Stimulated activated naive CD8-positive, alpha-beta T cell treated with anti-CD3 and anti-CD28 coated beads, Interleukin-15, Interleukin-2, amounts not matched to agents 100 ng/mL and 50 ng/mL, for 24 hours (primary cell): ENCODE results near the gene PPP1R9A.

ENCODE experiments used
- H3K27ac Mint-ChIP-seq: one replicate; pipeline ENCODE4 v1.8.0; 2021; ENCODE audit warnings: mild to moderate bottlenecking, mixed read lengths
- H3K27me3 Mint-ChIP-seq: one replicate; pipeline ENCODE4 v1.8.0; 2021; ENCODE audit warnings: mixed read lengths
- H3K36me3 Mint-ChIP-seq: one replicate; pipeline ENCODE4 v1.8.0; 2021; ENCODE audit warnings: low read depth, mixed read lengths
- H3K4me1 Mint-ChIP-seq: one replicate; pipeline ENCODE4 v1.8.0; 2021; ENCODE audit warnings: low read depth, mixed read lengths
- H3K4me3 Mint-ChIP-seq: one replicate; pipeline ENCODE4 v1.8.0; 2021; ENCODE audit warnings: mild to moderate bottlenecking, mixed read lengths
- H3K9me3 Mint-ChIP-seq: one replicate; pipeline ENCODE4 v1.8.0; 2021; ENCODE audit warnings: mixed read lengths

PPP1R9A gene

DNA sequence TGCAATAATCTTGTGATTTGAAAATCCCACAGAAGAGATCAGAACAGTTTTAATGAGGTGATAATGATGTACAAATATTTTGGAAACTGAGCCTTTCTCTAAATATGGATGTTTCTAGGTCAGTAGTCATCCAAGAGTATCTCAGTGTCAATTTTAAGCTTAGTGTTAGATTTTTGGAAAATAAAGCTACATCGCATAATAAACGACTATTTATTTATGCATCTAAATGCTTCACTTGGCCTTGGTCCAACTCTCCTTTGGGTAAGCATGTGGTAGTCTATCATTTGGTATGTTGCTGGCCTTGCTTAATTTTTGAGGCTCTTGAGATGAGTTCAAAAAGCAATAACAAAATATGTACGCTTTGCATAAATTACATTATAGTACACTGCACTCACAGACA is 5.4 kb upstream of the PPP1R9A start:
- no peak overlapping the region for H3K4me3 Mint-ChIP-seq

DNA sequence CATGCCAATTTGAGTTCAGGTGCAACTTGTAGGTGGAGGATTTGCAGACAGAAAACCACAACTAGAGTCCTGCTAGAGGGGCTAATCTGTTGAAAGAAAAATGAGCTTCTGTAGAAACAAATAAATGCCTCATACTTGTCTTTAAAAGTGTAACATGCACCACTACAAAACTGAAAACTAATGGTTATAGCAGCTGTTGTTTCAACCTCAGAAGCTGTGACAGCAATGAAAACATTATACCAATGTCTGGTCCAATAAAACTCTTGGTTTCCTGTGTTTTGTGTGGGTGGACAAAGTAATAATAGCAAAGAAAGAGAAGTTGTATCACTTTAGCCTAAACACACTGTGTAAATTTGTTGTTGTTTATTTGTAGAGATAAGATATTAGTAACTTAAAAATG is 3.4 kb upstream of the PPP1R9A start:
- no peaks in the 10 kb centered on the region for H3K9me3 Mint-ChIP-seq
- H3K36me3 Mint-ChIP-seq: no peaks in the 10 kb centered on the region
- peaks cover 23% of the 10 kb centered on the region for H3K27me3 Mint-ChIP-seq
- no peaks in the 10 kb centered on the region for H3K4me1 Mint-ChIP-seq
- H3K27ac Mint-ChIP-seq: no peak overlapping the region
- no peak overlapping the region for H3K4me3 Mint-ChIP-seq

More for the DNA sequence above, 5.4 kb upstream of the PPP1R9A start:
- Mint-ChIP-seq H3K9me3 (no peaks in the 10 kb centered on the region), H3K27me3 (peaks cover 13% of the 10 kb centered on the region), H3K4me1 (no peaks in the 10 kb centered on the region), H3K27ac (no peak overlapping the region), H3K36me3 (no peaks in the 10 kb centered on the region)

DNA sequence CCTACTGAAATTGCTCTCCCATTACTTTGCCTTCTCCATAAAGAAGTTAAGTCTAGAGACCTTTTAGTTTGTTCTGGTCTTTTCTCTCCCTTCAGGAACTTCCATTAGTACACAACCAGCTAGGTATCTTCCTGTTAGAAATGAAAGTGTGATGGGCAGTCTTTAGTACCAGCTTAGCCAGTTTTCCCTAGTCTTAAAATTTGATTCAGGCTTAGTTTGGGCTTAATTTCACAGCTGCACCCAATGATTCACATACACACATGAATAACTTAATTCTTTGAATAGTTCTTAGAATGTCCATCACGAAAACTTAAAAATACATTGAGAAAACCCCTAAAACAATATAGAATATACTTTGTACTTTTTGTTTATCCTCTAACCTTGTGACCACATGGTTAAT is 2.4 kb upstream of the PPP1R9A start:
- Mint-ChIP-seq H3K4me3 (no peak overlapping the region), H3K9me3 (no peaks in the 10 kb centered on the region), H3K27me3 (peaks cover 33% of the 10 kb centered on the region), H3K27ac (no peak overlapping the region), H3K4me1 (no peaks in the 10 kb centered on the region), H3K36me3 (no peaks in the 10 kb centered on the region)

DNA sequence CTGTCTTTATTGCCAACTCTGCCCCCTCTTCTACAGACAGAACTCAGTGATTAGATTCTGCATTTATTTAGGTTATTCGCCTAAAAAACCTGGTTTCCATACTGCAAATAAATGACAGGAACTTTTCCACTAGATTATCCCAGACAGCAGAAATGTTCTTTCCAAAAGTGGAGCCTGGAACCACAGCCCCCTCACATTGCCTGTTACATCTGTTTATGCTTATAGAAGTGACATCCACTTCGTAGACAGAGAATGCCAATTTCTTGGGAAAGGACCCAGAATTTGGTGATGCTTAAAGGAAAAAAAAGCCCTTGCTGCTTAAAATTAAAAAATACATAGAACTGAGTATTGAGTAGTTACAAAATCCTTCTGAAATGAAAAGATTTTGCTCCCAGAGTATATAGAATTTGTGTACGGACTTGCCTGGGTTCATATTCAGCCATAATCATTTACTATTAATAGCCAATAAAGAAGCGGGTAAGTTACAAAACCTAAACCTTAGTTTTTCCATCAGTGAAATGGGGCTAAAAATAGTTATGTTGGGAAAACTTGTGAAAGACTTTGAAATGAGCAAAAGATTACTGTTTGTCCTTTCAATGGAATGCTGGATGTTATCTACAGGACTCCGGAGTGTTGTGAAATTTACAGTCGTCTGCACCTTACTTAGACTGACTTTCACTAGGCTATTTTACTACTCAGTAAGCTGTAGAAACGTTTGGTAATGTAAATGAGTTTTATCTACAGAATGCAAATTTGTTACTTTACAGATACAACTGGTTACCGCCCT is 1.1 kb upstream of the PPP1R9A start:
- no peak overlapping the region for H3K27ac Mint-ChIP-seq
- no peak overlapping the region for H3K4me3 Mint-ChIP-seq
- H3K4me1 Mint-ChIP-seq: no peaks in the 10 kb centered on the region
- H3K9me3 Mint-ChIP-seq: no peaks in the 10 kb centered on the region
- no peaks in the 10 kb centered on the region for H3K36me3 Mint-ChIP-seq
- peaks cover 41% of the 10 kb centered on the region for H3K27me3 Mint-ChIP-seq

DNA sequence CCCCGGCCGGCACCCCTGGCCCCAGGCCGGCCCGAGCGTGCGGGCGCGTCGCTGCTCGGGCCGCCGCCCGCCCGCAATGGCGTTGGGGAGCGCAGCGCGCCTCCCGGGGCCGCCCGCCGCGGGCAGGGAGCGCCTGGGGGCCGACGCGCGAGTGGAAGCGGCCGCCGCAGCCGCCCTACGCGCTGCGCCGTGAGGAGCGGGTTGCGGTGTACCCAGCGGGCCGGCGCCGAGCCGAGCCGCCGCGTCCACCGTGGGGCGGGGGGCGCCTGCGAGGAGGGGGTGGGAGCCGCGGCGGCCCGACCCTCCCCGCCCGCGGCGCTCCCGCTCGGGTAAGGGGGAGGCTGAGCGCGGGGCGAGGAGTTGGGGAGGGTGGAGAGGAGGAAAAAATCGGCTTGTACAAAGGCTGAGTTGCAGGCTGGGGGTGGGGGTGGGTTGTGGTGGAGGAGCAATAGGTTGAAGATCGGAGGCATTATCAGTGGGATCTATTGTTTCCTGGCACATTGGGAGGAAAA is 473 bp downstream of the PPP1R9A start:
- Mint-ChIP-seq H3K27ac (no peak overlapping the region), H3K4me1 (no peaks in the 10 kb centered on the region), H3K27me3 (peaks cover 42% of the 10 kb centered on the region), H3K36me3 (no peaks in the 10 kb centered on the region), H3K4me3 (peak overlapping the region; percentile 51), H3K9me3 (no peaks in the 10 kb centered on the region)

DNA sequence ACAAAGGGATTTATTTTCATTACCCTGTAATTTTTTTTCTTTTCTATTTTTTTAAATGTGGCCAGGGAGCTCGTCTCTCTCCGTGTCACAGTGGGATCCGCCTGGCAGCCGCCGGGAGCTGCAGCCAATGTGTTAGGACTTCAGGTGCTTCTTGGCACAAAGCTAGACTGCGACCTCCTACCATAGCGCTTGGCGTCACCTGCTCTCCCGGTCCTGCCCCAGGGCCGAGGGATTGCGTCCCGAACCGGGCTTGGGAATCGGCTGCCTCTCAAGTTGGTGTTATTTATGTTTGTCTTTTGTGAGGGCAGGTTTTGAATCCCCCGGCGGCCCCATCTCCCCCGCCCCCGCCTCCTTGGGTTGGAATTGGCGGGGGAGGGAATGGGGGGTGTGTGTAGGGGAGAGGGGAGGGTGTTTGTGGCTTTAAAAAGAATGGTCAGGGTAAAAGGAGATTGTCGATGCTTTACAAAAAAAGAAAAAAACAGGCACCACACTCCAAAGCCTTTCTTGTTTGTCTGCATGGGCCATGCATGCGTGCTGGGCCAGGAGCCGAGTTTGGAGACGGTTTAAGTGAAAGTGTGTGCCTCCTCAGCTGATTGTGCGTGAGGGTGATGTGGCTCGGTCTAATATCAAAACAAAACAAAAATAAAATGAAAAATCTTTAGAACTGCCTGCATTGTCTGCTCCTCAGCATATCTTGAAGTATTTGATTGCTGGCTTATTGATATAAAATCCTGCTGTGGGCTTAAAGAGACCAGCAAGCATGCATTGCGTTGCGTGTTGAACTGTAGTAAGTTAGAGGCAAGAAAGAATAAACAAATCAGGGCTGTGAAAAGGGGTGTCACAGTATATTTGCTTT is 1.2 kb downstream of the PPP1R9A start:
- Mint-ChIP-seq H3K27me3 (peaks cover 42% of the 10 kb centered on the region), H3K27ac (no peak overlapping the region), H3K4me3 (peak overlapping the region; percentile 51), H3K36me3 (no peaks in the 10 kb centered on the region), H3K9me3 (no peaks in the 10 kb centered on the region), H3K4me1 (no peaks in the 10 kb centered on the region)

DNA sequence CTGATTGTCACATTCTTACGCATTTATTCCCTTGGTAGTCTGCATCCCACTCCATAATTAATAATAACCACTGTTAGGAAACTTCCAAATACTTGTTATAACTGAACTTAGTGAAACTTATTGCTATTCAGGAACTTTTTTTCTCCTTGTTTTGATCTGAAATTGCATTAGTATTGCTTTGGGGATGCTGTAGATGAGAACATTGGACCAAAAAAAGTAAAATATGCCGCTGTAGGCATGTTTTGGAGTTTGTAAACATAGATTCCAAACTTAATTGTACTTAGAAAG is 1.7 kb downstream of the PPP1R9A start:
- Mint-ChIP-seq H3K27ac (no peak overlapping the region), H3K36me3 (no peaks in the 10 kb centered on the region), H3K27me3 (peaks cover 42% of the 10 kb centered on the region), H3K9me3 (no peaks in the 10 kb centered on the region), H3K4me3 (no peak overlapping the region), H3K4me1 (no peaks in the 10 kb centered on the region)

DNA sequence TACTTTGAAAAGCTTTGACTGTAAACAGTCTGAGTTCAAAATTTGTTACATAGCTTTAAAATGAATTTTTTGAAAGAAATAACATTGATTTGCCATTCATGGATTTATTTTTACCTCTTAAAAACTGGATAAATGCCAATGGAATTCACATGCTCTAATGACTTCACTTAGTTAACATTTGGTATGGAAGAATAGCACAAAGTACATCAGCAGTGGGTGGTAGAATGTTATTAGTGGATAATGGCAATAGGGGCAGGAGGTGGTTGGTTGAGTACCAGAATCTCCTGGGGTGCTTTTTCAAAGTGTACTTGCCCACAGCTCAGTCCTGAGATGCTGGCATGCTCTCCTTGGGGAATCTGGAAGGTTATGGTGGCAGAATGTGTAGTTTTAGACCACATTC is 4.7 kb downstream of the PPP1R9A start:
- no peak overlapping the region for H3K4me3 Mint-ChIP-seq
- no peaks in the 10 kb centered on the region for H3K4me1 Mint-ChIP-seq
- no peak overlapping the region for H3K27ac Mint-ChIP-seq
- H3K27me3 Mint-ChIP-seq: peaks cover 32% of the 10 kb centered on the region
- H3K9me3 Mint-ChIP-seq: no peaks in the 10 kb centered on the region
- no peaks in the 10 kb centered on the region for H3K36me3 Mint-ChIP-seq

DNA sequence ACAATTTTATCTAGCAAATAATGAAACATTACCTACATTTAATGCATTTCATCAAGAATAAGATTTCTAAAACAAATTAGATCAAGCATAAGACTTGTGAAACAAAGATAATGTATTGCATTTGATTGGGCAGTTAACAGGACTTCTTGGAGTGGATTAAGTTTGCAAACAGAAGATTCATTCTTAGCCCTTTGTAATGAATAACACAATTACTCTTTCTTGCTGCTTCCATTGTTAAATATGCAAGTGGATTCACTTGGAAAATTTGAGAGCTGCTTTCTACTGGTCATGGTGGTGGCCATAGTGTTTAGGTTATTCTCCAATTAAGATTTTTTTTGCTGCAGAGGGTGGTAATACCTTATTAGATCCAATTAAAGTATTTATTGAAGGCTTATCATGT is 6.0 kb downstream of the PPP1R9A start:
- Mint-ChIP-seq H3K9me3 (no peaks in the 10 kb centered on the region), H3K27ac (no peak overlapping the region), H3K4me1 (no peaks in the 10 kb centered on the region), H3K27me3 (peaks cover 29% of the 10 kb centered on the region), H3K4me3 (no peak overlapping the region), H3K36me3 (no peaks in the 10 kb centered on the region)

DNA sequence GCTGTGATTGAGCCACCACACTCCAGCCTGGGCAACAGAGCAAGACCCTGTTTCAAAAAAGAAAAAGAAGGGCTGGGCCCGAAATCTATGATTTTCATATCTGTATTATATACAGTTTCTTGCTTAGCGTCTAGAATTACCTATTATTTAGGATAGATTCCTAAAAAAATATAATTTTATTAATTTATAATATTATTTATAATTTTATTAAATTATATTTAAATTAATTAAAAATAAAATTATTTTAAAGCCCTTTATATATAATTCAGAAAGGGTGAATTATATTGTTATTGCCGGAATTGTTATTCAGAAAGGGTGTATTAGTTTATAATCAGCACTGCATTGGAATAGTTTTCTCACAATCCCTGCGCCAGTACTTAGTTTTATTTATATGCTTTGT is 14.5 kb downstream of the PPP1R9A start:
- Mint-ChIP-seq H3K9me3 (no peaks in the 10 kb centered on the region), H3K36me3 (no peaks in the 10 kb centered on the region), H3K27ac (no peak overlapping the region), H3K27me3 (peaks cover 4% of the 10 kb centered on the region), H3K4me1 (peaks cover 9% of the 10 kb centered on the region), H3K4me3 (no peak overlapping the region)

DNA sequence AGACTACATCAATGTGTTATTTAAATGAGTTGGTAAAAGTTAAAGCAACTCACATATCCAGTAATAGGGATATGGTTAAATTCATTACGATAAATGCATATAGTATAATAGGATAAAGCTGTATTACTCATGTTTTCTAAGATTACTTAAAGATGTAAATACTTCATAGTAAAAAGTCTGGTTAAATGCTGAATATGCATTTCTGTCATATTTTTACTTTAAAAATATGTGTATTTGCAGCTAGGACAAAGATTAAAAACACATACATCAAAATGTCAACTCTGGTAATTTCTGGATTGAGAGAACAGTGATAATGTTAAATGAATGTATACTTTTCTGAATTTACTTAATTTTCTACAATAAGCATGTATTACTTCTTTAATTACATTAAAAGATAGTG is 15.1 kb downstream of the PPP1R9A start:
- Mint-ChIP-seq H3K27ac (no peak overlapping the region), H3K4me3 (no peak overlapping the region), H3K9me3 (no peaks in the 10 kb centered on the region), H3K27me3 (peaks cover 4% of the 10 kb centered on the region), H3K4me1 (peaks cover 9% of the 10 kb centered on the region), H3K36me3 (no peaks in the 10 kb centered on the region)

DNA sequence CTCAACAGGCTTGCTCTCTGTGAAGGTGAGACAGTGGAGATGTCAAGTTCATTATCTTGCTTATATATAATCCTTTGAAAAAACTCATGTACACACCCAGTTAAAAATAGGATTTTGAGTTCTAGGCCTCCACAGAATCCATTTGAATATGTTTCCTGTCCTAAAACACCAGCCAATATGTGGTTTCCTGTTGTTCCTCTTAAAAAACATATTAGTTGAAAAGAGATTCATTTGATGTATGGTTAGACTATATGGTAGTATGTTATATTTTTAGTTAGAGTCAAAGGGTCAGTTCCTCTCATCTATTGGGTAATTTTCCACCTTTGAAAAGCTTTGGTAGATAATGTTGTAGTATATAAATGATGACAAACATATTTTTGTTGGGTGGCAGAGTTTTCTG is 16.0 kb downstream of the PPP1R9A start:
- Mint-ChIP-seq H3K27me3 (peaks cover 4% of the 10 kb centered on the region), H3K9me3 (no peaks in the 10 kb centered on the region), H3K4me1 (peaks cover 9% of the 10 kb centered on the region), H3K36me3 (no peaks in the 10 kb centered on the region), H3K27ac (no peak overlapping the region), H3K4me3 (no peak overlapping the region)

DNA sequence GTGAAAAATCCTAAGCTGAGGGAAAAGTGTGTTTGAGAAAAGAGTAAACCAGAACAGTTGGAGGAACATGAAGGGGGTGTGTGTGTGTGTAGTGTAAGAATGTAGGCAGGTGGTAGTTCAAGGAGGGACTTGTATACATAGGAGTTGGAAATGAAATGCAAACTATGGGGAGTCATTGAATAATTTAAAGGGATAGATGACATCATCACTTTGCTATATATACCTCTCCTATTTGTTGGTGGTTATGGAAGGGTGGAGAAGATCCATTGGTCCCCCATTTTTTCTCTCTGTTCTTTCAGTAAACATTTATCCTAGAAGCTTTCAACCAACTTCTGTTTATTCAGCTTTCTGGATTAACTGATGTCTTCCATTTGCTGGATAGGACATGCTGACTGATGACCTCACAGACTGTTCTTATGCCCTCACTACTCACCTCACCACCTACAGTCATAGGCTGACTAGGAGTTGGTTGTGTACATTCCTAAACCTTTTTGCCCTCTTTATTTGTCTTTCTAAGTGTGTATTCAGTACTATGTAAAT is 20.8 kb downstream of the PPP1R9A start:
- Mint-ChIP-seq H3K27me3 (no peaks in the 10 kb centered on the region), H3K9me3 (no peaks in the 10 kb centered on the region), H3K4me3 (no peak overlapping the region), H3K36me3 (no peaks in the 10 kb centered on the region), H3K27ac (no peak overlapping the region), H3K4me1 (peaks cover 5% of the 10 kb centered on the region)

DNA sequence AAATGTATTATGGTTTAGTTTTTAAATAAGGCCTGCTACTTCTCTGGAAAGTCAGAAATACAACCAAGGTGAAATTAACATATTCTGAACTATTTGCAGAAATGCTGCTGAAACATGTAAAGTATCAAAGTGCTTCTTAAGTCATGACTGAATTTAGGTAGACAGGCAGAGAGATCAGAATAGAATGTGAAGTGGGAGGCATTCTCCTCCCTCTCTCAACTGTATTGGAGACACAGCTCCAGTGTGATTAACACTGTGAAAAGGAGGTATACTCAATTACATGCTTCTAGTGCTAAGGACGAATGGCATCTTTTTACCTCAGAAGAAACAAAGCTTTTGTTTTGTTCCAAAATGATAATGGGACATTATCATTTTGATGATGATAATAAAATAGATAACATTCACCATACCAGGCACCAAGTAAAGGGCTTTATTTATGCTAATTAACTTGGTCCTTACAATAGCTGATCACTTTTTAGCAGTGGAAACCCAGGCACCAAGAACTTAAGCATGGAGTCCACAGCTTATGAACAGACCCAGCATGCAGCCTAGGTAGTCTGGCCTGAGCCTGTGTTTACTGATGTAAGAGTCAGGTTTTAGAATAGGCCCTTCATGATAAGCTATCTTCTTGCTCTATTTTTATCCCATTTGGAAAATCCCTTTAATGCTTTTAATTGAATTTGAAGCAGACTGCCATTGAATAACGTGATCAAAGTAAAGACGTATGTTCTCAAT is 26.0 kb downstream of the PPP1R9A start:
- H3K27me3 Mint-ChIP-seq: no peaks in the 10 kb centered on the region
- no peaks in the 10 kb centered on the region for H3K4me1 Mint-ChIP-seq
- H3K27ac Mint-ChIP-seq: no peak overlapping the region
- no peaks in the 10 kb centered on the region for H3K36me3 Mint-ChIP-seq
- no peak overlapping the region for H3K4me3 Mint-ChIP-seq
- H3K9me3 Mint-ChIP-seq: no peaks in the 10 kb centered on the region

DNA sequence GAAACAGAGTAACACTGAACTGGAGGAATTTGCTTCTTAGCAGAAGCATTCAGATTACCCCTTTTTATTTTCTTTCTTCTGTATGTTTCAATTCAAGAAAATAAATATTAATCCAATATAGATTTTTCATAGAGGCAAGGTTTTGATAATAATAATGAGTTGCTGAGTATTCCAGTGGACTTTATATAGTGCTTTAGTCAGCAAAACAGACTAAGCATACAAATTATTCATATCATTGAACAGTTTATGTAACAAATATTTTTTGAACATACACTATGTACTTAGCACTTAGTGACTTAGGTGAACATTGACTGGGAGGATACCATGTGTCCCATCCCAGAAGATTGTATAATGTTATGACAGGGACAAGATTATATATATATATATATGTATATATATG is 32.0 kb downstream of the PPP1R9A start:
- Mint-ChIP-seq H3K4me1 (no peaks in the 10 kb centered on the region), H3K4me3 (no peak overlapping the region), H3K27ac (no peak overlapping the region), H3K9me3 (no peaks in the 10 kb centered on the region), H3K36me3 (no peaks in the 10 kb centered on the region), H3K27me3 (no peaks in the 10 kb centered on the region)
